Measurements from ENCODE around the gene TRIM66.
"Not testable (repeated sequence)": the region's sequence is repeated elsewhere in the genome, so short reads cannot be mapped to it uniquely, and the experiment has no call there.

The TRIM66 gene

GRCh38 chr11:8684600-8685290 is 2.3 kb upstream of the TRIM66 start:
- DNase-seq, result no peak
- peak overlapping the region; percentile 97 for H3K27ac ChIP-seq (ENCODE audit: insufficient read depth, low read length, poor library complexity, severe bottlenecking)
- peaks cover 29% of the 10 kb centered on the region for H3K4me1 ChIP-seq (ENCODE audit: control insufficient read depth, insufficient read depth, low read length, poor library complexity, severe bottlenecking)
- H3K36me3 ChIP-seq (ENCODE audit: control insufficient read depth, insufficient read depth, low read length), result peaks cover 24% of the 10 kb centered on the region
- H3K4me3 ChIP-seq (ENCODE audit: insufficient read depth, low read depth, low read length, poor library complexity, severe bottlenecking), result peak overlapping the region; percentile 87
- H3K9me3 ChIP-seq (ENCODE audit: control insufficient read depth, low read length), result no peaks in the 10 kb centered on the region
- no peaks in the 10 kb centered on the region for H3K27me3 ChIP-seq (replicated peaks; ENCODE audit: control insufficient read depth, insufficient read depth, low read length, poor library complexity, severe bottlenecking)

DNA sequence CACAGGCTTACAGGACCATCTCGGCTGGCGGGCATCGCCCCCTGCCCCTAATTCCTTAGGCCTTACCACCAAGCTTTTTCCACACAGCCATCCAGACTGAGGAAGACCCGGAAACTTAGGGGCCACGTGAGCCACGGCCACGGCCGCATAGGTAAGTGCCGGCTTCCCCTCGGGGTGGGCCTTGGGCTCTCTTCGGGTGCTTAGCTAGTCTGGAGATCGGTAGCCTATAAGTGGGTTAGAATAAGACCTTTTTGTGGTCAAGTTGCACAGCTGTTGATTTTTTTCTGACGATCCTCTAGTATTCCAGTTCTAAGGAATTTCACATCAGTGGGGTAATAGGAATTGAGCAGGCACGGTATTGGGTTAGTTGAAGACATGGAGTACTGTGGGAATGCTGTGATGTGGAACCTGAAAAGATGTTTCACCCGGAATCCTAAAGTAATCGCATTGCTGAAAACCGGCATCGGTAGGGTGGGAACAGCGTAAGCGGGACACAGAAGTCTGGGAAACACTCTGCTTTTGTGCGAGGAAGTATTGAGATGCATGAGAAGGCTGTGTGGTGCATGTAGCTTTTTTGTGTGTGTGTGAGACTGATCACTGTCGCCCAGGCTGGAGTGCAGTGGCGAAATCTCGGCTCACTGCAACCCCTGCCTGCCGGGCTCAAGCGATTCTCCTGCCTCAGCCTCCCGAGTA is 796 bp upstream of the TRIM66 start:
- Histone ChIP-seq H3K4me3 (ENCODE audit: insufficient read depth, low read depth, low read length, poor library complexity, severe bottlenecking) (peak overlapping the region; percentile 87), H3K36me3 (ENCODE audit: control insufficient read depth, insufficient read depth, low read length) (peaks cover 24% of the 10 kb centered on the region), H3K27me3 (replicated peaks; ENCODE audit: control insufficient read depth, insufficient read depth, low read length, poor library complexity, severe bottlenecking) (no peaks in the 10 kb centered on the region), H3K4me1 (ENCODE audit: control insufficient read depth, insufficient read depth, low read length, poor library complexity, severe bottlenecking) (peaks cover 21% of the 10 kb centered on the region), H3K27ac (ENCODE audit: insufficient read depth, low read length, poor library complexity, severe bottlenecking) (peak overlapping the region; percentile 97), H3K9me3 (ENCODE audit: control insufficient read depth, low read length) (no peaks in the 10 kb centered on the region)
- DNase-seq, result peak in 1 of 3 donors; percentile 27

GRCh38 chr11:8681837-8682302 is 595 bp downstream of the TRIM66 start:
- Histone ChIP-seq H3K27ac (ENCODE audit: insufficient read depth, low read length, poor library complexity, severe bottlenecking) (peak overlapping the region; percentile 97), H3K36me3 (ENCODE audit: control insufficient read depth, insufficient read depth, low read length) (peaks cover 24% of the 10 kb centered on the region), H3K4me3 (ENCODE audit: insufficient read depth, low read depth, low read length, poor library complexity, severe bottlenecking) (peak overlapping the region; percentile 87), H3K27me3 (replicated peaks; ENCODE audit: control insufficient read depth, insufficient read depth, low read length, poor library complexity, severe bottlenecking) (no peaks in the 10 kb centered on the region), H3K4me1 (ENCODE audit: control insufficient read depth, insufficient read depth, low read length, poor library complexity, severe bottlenecking) (peaks cover 17% of the 10 kb centered on the region), H3K9me3 (ENCODE audit: control insufficient read depth, low read length) (no peaks in the 10 kb centered on the region)
- DNase-seq, result no peak

DNA sequence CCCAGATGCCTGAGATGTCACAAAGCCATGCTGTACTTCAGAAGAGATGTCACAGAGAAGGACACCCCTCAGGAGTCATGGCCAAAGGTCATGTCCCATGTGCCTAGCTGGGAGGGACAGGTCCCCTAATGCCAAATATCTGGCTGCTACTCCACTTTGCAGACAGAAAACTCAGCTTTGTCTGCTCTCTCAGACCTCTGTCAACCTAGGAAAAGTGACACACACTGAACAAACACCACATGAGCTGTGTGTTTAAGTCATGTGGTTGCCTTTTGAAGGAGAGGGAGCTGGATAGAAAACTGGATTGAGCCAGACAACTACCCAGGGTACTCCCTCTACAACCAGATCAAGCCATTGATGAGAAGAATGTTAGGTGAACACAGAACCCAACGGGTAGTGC is 3.5 kb downstream of the TRIM66 start:
- H3K27me3 ChIP-seq (replicated peaks; ENCODE audit: control insufficient read depth, insufficient read depth, low read length, poor library complexity, severe bottlenecking), result no peaks in the 10 kb centered on the region
- H3K4me3 ChIP-seq (ENCODE audit: insufficient read depth, low read depth, low read length, poor library complexity, severe bottlenecking), result no peak overlapping the region
- no peaks in the 10 kb centered on the region for H3K9me3 ChIP-seq (ENCODE audit: control insufficient read depth, low read length)
- no peak overlapping the region for H3K27ac ChIP-seq (ENCODE audit: insufficient read depth, low read length, poor library complexity, severe bottlenecking)
- peaks cover 2% of the 10 kb centered on the region for H3K36me3 ChIP-seq (ENCODE audit: control insufficient read depth, insufficient read depth, low read length)
- no peak for DNase-seq
- peaks cover 11% of the 10 kb centered on the region for H3K4me1 ChIP-seq (ENCODE audit: control insufficient read depth, insufficient read depth, low read length, poor library complexity, severe bottlenecking)

DNA sequence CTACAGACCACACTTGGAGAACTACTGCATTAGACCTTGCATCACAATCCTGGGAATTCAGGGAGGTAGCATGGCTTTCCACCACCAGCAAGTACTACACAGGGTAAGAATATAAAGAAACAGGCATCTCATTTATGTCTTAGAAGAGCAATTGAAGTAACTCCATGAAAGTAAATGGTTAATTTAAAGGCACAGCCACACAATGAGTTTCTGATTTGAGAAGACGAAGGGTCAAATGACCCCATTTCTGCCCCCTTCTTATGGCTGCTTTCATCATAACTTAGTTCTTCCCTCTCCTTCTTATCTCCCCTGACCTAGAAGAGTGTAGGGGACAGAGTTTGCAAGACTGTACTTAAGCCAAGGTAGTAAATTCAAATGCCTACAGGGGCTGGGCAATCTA is 6.0 kb downstream of the TRIM66 start:
- Histone ChIP-seq H3K36me3 (ENCODE audit: control insufficient read depth, insufficient read depth, low read length) (peaks cover 4% of the 10 kb centered on the region), H3K27me3 (replicated peaks; ENCODE audit: control insufficient read depth, insufficient read depth, low read length, poor library complexity, severe bottlenecking) (no peaks in the 10 kb centered on the region), H3K4me1 (ENCODE audit: control insufficient read depth, insufficient read depth, low read length, poor library complexity, severe bottlenecking) (no peaks in the 10 kb centered on the region), H3K9me3 (ENCODE audit: control insufficient read depth, low read length) (no peaks in the 10 kb centered on the region), H3K27ac (ENCODE audit: insufficient read depth, low read length, poor library complexity, severe bottlenecking) (no peak overlapping the region), H3K4me3 (ENCODE audit: insufficient read depth, low read depth, low read length, poor library complexity, severe bottlenecking) (no peak overlapping the region)
- DNase-seq, result no peak

DNA sequence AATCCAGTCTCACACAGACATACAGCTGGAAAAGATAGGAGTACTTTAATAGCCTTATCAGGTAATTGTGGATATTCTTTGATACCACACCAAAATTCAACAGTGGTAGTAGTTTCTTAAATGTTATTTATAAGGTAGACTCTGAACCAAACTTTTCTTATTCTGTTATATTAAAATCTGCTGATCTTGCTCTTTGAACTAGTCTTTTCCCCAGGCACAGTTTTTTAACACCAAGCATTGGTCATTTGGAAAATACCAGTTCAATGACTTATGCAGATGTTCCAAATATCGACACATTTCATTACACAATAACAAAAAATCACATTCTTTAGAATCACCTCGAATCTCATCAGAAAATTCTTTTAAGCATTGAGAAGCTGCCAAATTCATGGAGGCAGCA is 7.6 kb downstream of the TRIM66 start:
- Histone ChIP-seq H3K4me3 (ENCODE audit: insufficient read depth, low read depth, low read length, poor library complexity, severe bottlenecking) (no peak overlapping the region), H3K4me1 (ENCODE audit: control insufficient read depth, insufficient read depth, low read length, poor library complexity, severe bottlenecking) (no peaks in the 10 kb centered on the region), H3K27me3 (replicated peaks; ENCODE audit: control insufficient read depth, insufficient read depth, low read length, poor library complexity, severe bottlenecking) (no peaks in the 10 kb centered on the region), H3K36me3 (ENCODE audit: control insufficient read depth, insufficient read depth, low read length) (peaks cover 6% of the 10 kb centered on the region), H3K27ac (ENCODE audit: insufficient read depth, low read length, poor library complexity, severe bottlenecking) (no peak overlapping the region), H3K9me3 (ENCODE audit: control insufficient read depth, low read length) (no peaks in the 10 kb centered on the region)
- DNase-seq, result no peak

GRCh38 chr11:8672346-8672745 is 10.1 kb downstream of the TRIM66 start:
- H3K27me3 ChIP-seq (replicated peaks; ENCODE audit: control insufficient read depth, insufficient read depth, low read length, poor library complexity, severe bottlenecking), result no peaks in the 10 kb centered on the region
- H3K36me3 ChIP-seq (ENCODE audit: control insufficient read depth, insufficient read depth, low read length), result peaks cover 6% of the 10 kb centered on the region
- H3K4me1 ChIP-seq (ENCODE audit: control insufficient read depth, insufficient read depth, low read length, poor library complexity, severe bottlenecking), result no peaks in the 10 kb centered on the region
- H3K9me3 ChIP-seq (ENCODE audit: control insufficient read depth, low read length), result no peaks in the 10 kb centered on the region
- H3K4me3 ChIP-seq (ENCODE audit: insufficient read depth, low read depth, low read length, poor library complexity, severe bottlenecking), result no peak overlapping the region
- DNase-seq, result no peak
- no peak overlapping the region for H3K27ac ChIP-seq (ENCODE audit: insufficient read depth, low read length, poor library complexity, severe bottlenecking)

DNA sequence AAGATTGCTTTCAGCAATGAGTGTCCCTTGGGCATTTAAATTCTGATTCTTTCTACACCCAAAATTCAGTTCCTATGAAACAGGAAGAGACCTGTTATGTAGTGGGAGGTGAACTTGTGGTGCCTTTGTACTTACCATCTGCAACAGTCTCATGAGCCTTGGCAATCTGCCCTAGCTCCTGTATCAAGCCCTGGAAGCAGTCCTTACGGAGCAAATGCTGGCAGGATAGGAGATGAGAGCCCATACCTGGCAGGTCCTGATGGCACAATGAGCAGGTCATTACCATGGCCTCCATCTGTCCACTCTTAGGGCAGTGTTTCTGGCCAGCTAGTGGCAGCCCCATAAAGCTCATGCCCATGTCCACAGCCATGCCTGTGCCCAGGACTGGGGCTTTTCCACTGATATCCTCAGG is 10.8 kb downstream of the TRIM66 start:
- peaks cover 6% of the 10 kb centered on the region for H3K36me3 ChIP-seq (ENCODE audit: control insufficient read depth, insufficient read depth, low read length)
- no peak overlapping the region for H3K4me3 ChIP-seq (ENCODE audit: insufficient read depth, low read depth, low read length, poor library complexity, severe bottlenecking)
- no peaks in the 10 kb centered on the region for H3K4me1 ChIP-seq (ENCODE audit: control insufficient read depth, insufficient read depth, low read length, poor library complexity, severe bottlenecking)
- no peak for DNase-seq
- H3K27me3 ChIP-seq (replicated peaks; ENCODE audit: control insufficient read depth, insufficient read depth, low read length, poor library complexity, severe bottlenecking), result no peaks in the 10 kb centered on the region
- no peak overlapping the region for H3K27ac ChIP-seq (ENCODE audit: insufficient read depth, low read length, poor library complexity, severe bottlenecking)
- no peaks in the 10 kb centered on the region for H3K9me3 ChIP-seq (ENCODE audit: control insufficient read depth, low read length)

DNA sequence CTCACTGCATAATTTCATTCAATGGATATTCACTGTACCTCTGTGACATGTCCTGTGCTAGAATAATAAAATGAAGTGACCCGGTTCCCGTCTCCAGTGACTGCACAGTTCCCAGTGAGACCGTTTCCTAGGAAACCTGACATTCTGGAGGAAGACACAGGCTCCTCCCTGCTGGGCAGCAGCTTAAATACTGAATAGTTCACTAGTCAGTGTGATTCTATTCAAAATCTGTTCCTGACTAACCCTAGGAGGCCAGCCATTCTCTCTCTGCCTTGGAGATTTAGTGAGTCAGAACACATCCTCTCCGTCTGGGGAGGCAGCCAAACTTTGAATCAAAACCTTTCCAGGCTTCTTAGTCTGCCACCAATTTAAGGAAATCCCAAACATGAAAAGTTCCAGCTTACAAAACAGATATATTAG is 11.3 kb downstream of the TRIM66 start:
- Histone ChIP-seq H3K27me3 (replicated peaks; ENCODE audit: control insufficient read depth, insufficient read depth, low read length, poor library complexity, severe bottlenecking) (no peaks in the 10 kb centered on the region), H3K36me3 (ENCODE audit: control insufficient read depth, insufficient read depth, low read length) (peaks cover 6% of the 10 kb centered on the region), H3K4me1 (ENCODE audit: control insufficient read depth, insufficient read depth, low read length, poor library complexity, severe bottlenecking) (no peaks in the 10 kb centered on the region), H3K4me3 (ENCODE audit: insufficient read depth, low read depth, low read length, poor library complexity, severe bottlenecking) (no peak overlapping the region), H3K27ac (ENCODE audit: insufficient read depth, low read length, poor library complexity, severe bottlenecking) (no peak overlapping the region), H3K9me3 (ENCODE audit: control insufficient read depth, low read length) (no peaks in the 10 kb centered on the region)
- no peak for DNase-seq

GRCh38 chr11:8670081-8670480 is 12.4 kb downstream of the TRIM66 start:
- H3K9me3 ChIP-seq (ENCODE audit: control insufficient read depth, low read length); H3K4me3 ChIP-seq (ENCODE audit: insufficient read depth, low read depth, low read length, poor library complexity, severe bottlenecking); H3K4me1 ChIP-seq (ENCODE audit: control insufficient read depth, insufficient read depth, low read length, poor library complexity, severe bottlenecking); DNase-seq; H3K27me3 ChIP-seq (replicated peaks; ENCODE audit: control insufficient read depth, insufficient read depth, low read length, poor library complexity, severe bottlenecking); H3K27ac ChIP-seq (ENCODE audit: insufficient read depth, low read length, poor library complexity, severe bottlenecking); H3K36me3 ChIP-seq (ENCODE audit: control insufficient read depth, insufficient read depth, low read length): not testable (repeated sequence)

Data from effector memory CD4-positive, alpha-beta T cell (primary cell).